Kidney (tissue), 14 donors: Measurements from ENCODE around the gene SNRPA1. TPM values are rescaled to one million over a fixed set of nuclear protein-coding genes. Genes with fewer than 3 reads are reported as not detected.

Experiments used
- DNase-seq, 5 donors: peaks; one replicate each; pipeline ENCODE4 v3.0.0-alpha.2; 2013 to 2020
- FAIRE-seq: peaks from 2 replicates; lab custom pipeline; 2012; peaks lifted over from hg19 to GRCh38; lab: Jason Lieb, UNC
- H3K27ac ChIP-seq, 2 donors: one replicate each; pipeline ENCODE4 v1.7.0; 2013; ENCODE audit warnings: low read depth in 2 of 2, low read length in 2 of 2, inconsistent platforms in 1 of 2
- H3K27me3 ChIP-seq: one replicate; pipeline ENCODE4 v1.7.1; 2013; ENCODE audit warnings: low read length, inconsistent platforms; ENCODE audit not compliant: control insufficient read depth, insufficient read depth
- H3K36me3 ChIP-seq, 3 donors: one replicate each; pipeline versions ENCODE4 v1.7.0 to v1.7.1; 2013; ENCODE audit warnings: low read length in 3 of 3, control low read depth in 1 of 3, inconsistent platforms in 1 of 3; ENCODE audit not compliant: insufficient read depth in 3 of 3, control insufficient read depth in 2 of 3
- H3K4me1 ChIP-seq, 3 donors: one replicate each; pipeline versions ENCODE4 v1.7.0 to v1.7.1; 2013; ENCODE audit warnings: low read length in 3 of 3, inconsistent platforms in 1 of 3, low read depth in 1 of 3; ENCODE audit not compliant: control insufficient read depth in 2 of 3, insufficient read depth in 2 of 3
- H3K4me3 ChIP-seq, 3 donors: one replicate each; pipeline versions ENCODE4 v1.7.0 to v1.8.1; 2013; ENCODE audit warnings: low read length in 3 of 3, control low read depth in 1 of 3, inconsistent platforms in 1 of 3
- H3K9ac ChIP-seq, 3 donors: one replicate each; pipeline versions ENCODE4 v1.7.0 to v1.7.1; 2013; ENCODE audit warnings: low read length in 3 of 3, control low read depth in 1 of 3, inconsistent platforms in 1 of 3
- H3K9me3 ChIP-seq, 3 donors: one replicate each; pipeline versions ENCODE4 v1.7.0 to v1.7.1; 2013; ENCODE audit warnings: low read length in 3 of 3, control low read depth in 1 of 3, inconsistent platforms in 1 of 3; ENCODE audit not compliant: control insufficient read depth in 2 of 3, insufficient read depth in 1 of 3
- CTCF ChIP-seq: IDR thresholded peaks from 3 replicates; pipeline ENCODE4 v1.5.1; 2012; ENCODE audit warnings: mild to moderate bottlenecking, moderate library complexity, borderline replicate concordance; ENCODE audit not compliant: insufficient read depth; ENCODE audit errors: extremely low read depth
- intact Hi-C: fragments of 100-400 bp; cut with DNase I; formaldehyde crosslinking; loops from one replicate; pipeline ENCODE4 v1.11.1; 2022
- polyA plus RNA-seq: library from polyadenylated mRNA; stranded (reverse); fragments of 350-450 nt; fragmentation: Illumina TruSeq; extraction: RNeasy Lipid Tissue Mini Kit (QIAGEN cat#74804); gene quantifications from one replicate; pipeline ENCODE4 v1.2.3, GENCODE V29; 2014; ENCODE audit warnings: low read depth, low replicate concordance; ENCODE audit not compliant: insufficient read depth
- total RNA-seq: library from RNA; stranded (reverse); fragmentation: NEBNext Ultra II Directional; extraction: Animal tissue kit (Norgen Biotek cat#: 25700); gene quantifications from one replicate; pipeline ENCODE4 v1.2.1, GENCODE V29; 2021
- donor health status: control.
- donor health status: control.
- donor health status: control.
- donor health status: control.
- donor health status: control.
- donor health status: DM: yes; HTN: yes; CAD: no.
- donor health status: Normal renal cell carcinoma (clear cell type).

Gene SNRPA1
- total and polyA plus RNA-seq, 2 donors from 2014 or later = 40.0 to 44.9 TPM

DNA sequence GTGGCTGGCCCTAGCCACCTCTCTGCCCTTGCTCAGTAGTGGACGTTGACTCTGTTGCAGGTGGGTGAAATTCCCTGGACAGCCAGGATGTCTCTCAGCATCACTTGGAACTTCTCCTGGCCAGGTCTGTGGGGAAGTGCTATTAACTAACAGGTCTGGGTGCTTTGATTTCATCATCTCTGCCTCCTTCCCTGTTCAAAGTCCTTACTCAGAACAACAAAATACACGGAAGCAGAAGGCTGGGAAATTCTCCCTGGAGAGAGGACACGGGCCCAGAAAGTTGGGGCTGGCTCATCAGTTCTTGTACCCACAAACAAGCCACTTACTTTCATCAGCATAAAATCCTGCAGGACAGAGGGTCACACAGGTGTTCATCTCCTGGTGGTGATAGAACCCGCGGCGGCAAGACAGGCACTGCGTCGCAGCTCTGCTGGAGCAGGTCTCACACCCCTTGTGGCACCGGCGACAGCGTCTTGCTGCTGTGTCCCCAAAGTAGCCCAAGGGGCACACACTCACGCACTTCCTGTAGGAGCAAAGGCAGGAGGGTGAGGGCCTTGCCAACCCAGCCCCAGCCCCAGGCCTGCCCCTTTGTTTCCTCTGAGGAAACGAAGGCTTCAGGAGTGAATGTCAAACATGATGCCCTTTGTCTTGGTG lies 29.6 kb upstream of the SNRPA1 start:
- TF ChIP-seq CTCF = no peak
- Histone ChIP-seq H3K4me1 (peaks cover 0 to 2% (median 0%) of the 10 kb centered on the region in 3 donors), H3K27ac (no peak overlapping the region), H3K9ac (no peak overlapping the region), H3K4me3 (no peak overlapping the region), H3K36me3 (no peaks in the 10 kb centered on the region), H3K9me3 (no peaks in the 10 kb centered on the region), H3K27me3 (no peaks in the 10 kb centered on the region)
- no peak for FAIRE-seq
- DNase-seq = peak in 2 of 5 donors; percentile 22 to 60
- intact Hi-C loops = no loop called here

DNA sequence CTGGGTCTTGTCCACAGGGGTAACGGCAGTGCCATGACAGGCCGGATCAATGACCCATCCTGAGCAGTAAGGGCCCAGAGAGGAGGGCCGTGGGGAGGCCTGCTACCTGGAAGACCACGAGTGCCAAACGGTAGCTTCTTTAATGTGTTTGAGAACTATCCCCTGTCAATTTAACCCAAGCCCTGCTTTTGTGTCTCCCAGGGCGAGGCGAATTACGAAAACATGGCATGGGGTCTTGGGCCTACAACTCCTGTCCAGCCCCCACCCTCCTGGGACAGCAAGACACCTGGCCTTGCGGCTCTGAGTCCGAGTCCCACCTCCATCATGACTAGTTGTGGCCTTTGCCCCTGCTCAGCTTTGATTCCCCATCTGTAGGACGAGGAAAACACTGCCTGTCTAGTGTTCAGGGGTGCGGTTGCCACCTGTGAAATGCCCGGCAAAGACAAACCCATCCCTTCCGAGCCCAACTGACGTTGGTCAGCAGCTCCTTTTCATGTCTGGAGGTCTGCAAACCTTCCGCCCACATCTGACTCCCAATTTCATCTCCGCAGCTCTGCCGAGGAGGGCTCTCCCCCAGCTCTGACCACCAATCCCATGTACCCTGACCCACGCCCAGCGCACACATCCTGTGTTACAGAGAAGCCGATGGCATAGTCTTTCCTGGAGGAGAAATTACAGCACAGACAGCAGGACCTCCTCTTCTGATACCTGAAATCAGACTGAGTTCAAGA lies 28.9 kb upstream of the SNRPA1 start:
- no peak for TF ChIP-seq CTCF
- Histone ChIP-seq H3K27ac (no peak overlapping the region), H3K36me3 (no peaks in the 10 kb centered on the region), H3K9me3 (no peaks in the 10 kb centered on the region), H3K9ac (no peak overlapping the region), H3K27me3 (no peaks in the 10 kb centered on the region), H3K4me1 (peaks cover 0 to 2% (median 0%) of the 10 kb centered on the region in 3 donors), H3K4me3 (no peak overlapping the region)
- FAIRE-seq = no peak
- intact Hi-C loops = no loop called here
- peak in 2 of 5 donors; percentile 23 to 45 for DNase-seq

DNA sequence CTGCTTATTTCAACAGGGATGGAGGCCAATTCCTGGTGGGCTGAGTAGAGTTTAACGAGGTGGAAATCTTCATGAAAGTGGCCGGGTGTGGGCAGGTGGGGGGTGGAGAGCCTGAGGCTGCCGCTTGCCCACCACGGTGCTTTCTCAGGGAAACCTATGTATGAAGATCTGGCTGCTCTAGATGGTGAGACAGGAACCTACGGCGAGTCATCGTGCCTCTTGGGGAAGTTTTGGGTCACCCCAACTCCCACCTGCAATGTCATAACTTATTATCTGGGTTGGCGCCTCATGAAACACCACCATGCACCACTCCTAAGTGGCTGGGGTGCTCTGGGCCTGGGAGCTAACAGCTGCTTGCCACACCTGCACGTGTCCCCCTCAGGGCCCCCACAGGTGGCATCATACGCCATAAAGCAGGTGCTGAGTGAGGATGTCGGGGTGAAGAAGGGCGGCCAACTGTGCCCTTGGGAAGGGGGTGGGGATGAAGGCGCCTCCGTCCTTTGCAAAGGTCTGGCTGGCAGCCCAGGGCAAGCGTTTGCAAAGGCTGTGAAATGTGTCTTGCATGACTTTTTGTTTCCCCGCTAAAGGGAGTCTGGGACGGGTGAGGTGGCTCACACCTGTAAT lies 27.9 kb upstream of the SNRPA1 start:
- no peaks in the 10 kb centered on the region for H3K36me3 ChIP-seq
- no peak for TF ChIP-seq CTCF
- DNase-seq (peak in 2 of 5 donors; percentile 34 to 43), FAIRE-seq (no peak)
- no peak overlapping the region for H3K27ac ChIP-seq
- H3K9ac ChIP-seq = no peak overlapping the region
- intact Hi-C loops = no loop called here
- H3K9me3 ChIP-seq = no peaks in the 10 kb centered on the region
- H3K4me1 ChIP-seq = peaks cover 0 to 2% (median 0%) of the 10 kb centered on the region in 3 donors
- H3K27me3 ChIP-seq = no peaks in the 10 kb centered on the region
- no peak overlapping the region for H3K4me3 ChIP-seq
